ENCODE results near the gene CENPX. TPM values are rescaled to one million over a fixed set of nuclear protein-coding genes. Genes with fewer than 3 reads are reported as not detected.
A peak's percentile ranks its signal among the peaks of the same experiment; 100 is the strongest.

Gene CENPX
- polyA plus RNA-seq, 1 donor (not counting 4 experiments of a cell fraction or from before 2014, with no cell fraction given): 48.2 TPM

- H3K4me3 ChIP-seq (ENCODE audit: control insufficient read depth in 2 of 3, extremely low read depth in 1 of 3, insufficient read depth in 2 of 3, low read depth in 1 of 3, low read length in 3 of 3): no peak overlapping the region
- H2AFZ ChIP-seq (ENCODE audit: control insufficient read depth, low read length): peak overlapping the region; percentile 80
- H3K36me3 ChIP-seq (ENCODE audit: control insufficient read depth in 2 of 2, extremely low read depth in 1 of 2, insufficient read depth in 2 of 2, low read length in 2 of 2): no peaks in the 10 kb centered on the region
- FAIRE-seq: peak; percentile 70
- peak overlapping the region; percentile 60 for H3K9ac ChIP-seq (ENCODE audit: control insufficient read depth, extremely low read depth, insufficient read depth, low read length)
- peak overlapping the region; percentile 49 for H3K27ac ChIP-seq (ENCODE audit: control insufficient read depth, insufficient read depth, low read length)
- H4K20me1 ChIP-seq (ENCODE audit: control insufficient read depth, extremely low read depth, insufficient read depth, low read length): no peaks in the 10 kb centered on the region
- no peaks in the 10 kb centered on the region for H3K27me3 ChIP-seq (ENCODE audit: control insufficient read depth, extremely low read depth, insufficient read depth, low read length)
- TF ChIP-seq EZH2 (IDR thresholded peaks at IDR 0.05; ENCODE audit: low read length): no peak
- TF ChIP-seq, protein P1, sequence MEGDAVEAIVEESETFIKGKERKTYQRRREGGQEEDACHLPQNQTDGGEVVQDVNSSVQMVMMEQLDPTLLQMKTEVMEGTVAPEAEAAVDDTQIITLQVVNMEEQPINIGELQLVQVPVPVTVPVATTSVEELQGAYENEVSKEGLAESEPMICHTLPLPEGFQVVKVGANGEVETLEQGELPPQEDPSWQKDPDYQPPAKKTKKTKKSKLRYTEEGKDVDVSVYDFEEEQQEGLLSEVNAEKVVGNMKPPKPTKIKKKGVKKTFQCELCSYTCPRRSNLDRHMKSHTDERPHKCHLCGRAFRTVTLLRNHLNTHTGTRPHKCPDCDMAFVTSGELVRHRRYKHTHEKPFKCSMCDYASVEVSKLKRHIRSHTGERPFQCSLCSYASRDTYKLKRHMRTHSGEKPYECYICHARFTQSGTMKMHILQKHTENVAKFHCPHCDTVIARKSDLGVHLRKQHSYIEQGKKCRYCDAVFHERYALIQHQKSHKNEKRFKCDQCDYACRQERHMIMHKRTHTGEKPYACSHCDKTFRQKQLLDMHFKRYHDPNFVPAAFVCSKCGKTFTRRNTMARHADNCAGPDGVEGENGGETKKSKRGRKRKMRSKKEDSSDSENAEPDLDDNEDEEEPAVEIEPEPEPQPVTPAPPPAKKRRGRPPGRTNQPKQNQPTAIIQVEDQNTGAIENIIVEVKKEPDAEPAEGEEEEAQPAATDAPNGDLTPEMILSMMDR (optimal IDR thresholded peaks at IDR 0.05 in 1 of 3, IDR thresholded peaks at IDR 0.05 in 1 of 3, conservative IDR thresholded peaks at IDR 0.05 in 1 of 3; ENCODE audit: extremely low read depth in 1 of 3, insufficient read depth in 2 of 3, low read length in 3 of 3): no peak
- DNase-seq (ENCODE audit: low read depth, low spot score): peak; percentile 73
- no peaks in the 10 kb centered on the region for H3K79me2 ChIP-seq (ENCODE audit: control insufficient read depth, insufficient read depth, low read length)
- H3K4me1 ChIP-seq (ENCODE audit: control insufficient read depth, extremely low read depth, insufficient read depth, low read length): peaks cover 32% of the 10 kb centered on the region
- H3K9me3 ChIP-seq (ENCODE audit: control insufficient read depth, low read depth, low read length): no peaks in the 10 kb centered on the region
- dilution Hi-C loops (cut with MboI; ENCODE audit: extremely low pct_ligation_motif_present, low sequenced_read_pairs): no loop called here
- H3K4me2 ChIP-seq (ENCODE audit: control insufficient read depth, extremely low read depth, insufficient read depth, low read depth, low read length): peak overlapping the region; percentile 64
- peaks cover 2% of the 10 kb centered on the region for H3K9me1 ChIP-seq (ENCODE audit: control insufficient read depth, extremely low read depth, insufficient read depth, low read length)
Measured at GRCh38 chr17:82003411-82004381, 19.0 kb downstream of the CENPX start.

DNA sequence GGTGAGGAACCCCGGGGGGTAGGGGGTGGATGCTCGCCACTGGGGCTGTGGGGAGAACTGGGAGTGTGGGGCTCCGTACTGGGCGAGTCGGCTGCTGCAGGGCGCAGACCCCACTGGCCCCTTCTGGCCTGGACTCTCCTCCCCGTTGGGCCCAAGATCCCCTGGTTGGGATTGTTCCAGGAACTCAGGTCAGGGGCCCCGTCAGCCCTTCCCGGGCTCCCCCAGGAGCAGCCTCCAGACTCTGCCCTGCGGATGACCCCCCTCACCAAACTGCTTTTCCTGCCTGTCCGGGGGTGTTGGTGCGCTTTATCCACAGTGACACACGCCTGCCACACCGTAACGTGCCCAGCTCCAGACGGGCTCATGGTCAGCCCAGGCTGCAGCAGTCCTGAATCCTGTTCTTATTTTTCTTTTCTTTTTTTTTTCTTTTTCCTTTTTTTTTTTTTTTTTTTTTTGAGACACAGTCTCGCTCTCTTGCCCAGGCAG is 21.1 kb downstream of the CENPX start:
- H4K20me1 ChIP-seq (ENCODE audit: control insufficient read depth, extremely low read depth, insufficient read depth, low read length): no peaks in the 10 kb centered on the region
- no peak overlapping the region for H3K27ac ChIP-seq (ENCODE audit: control insufficient read depth, insufficient read depth, low read length)
- no peaks in the 10 kb centered on the region for H3K79me2 ChIP-seq (ENCODE audit: control insufficient read depth, insufficient read depth, low read length)
- H3K9me3 ChIP-seq (ENCODE audit: control insufficient read depth, low read depth, low read length): no peaks in the 10 kb centered on the region
- dilution Hi-C loops (cut with MboI; ENCODE audit: extremely low pct_ligation_motif_present, low sequenced_read_pairs): no loop called here
- H3K36me3 ChIP-seq (ENCODE audit: control insufficient read depth in 2 of 2, extremely low read depth in 1 of 2, insufficient read depth in 2 of 2, low read length in 2 of 2): no peaks in the 10 kb centered on the region
- peaks cover 28% of the 10 kb centered on the region for H3K4me1 ChIP-seq (ENCODE audit: control insufficient read depth, extremely low read depth, insufficient read depth, low read length)
- peaks cover 2% of the 10 kb centered on the region for H3K9me1 ChIP-seq (ENCODE audit: control insufficient read depth, extremely low read depth, insufficient read depth, low read length)
- H2AFZ ChIP-seq (ENCODE audit: control insufficient read depth, low read length): no peak overlapping the region
- no peak overlapping the region for H3K9ac ChIP-seq (ENCODE audit: control insufficient read depth, extremely low read depth, insufficient read depth, low read length)
- no peak overlapping the region for H3K4me2 ChIP-seq (ENCODE audit: control insufficient read depth, extremely low read depth, insufficient read depth, low read depth, low read length)
- no peaks in the 10 kb centered on the region for H3K27me3 ChIP-seq (ENCODE audit: control insufficient read depth, extremely low read depth, insufficient read depth, low read length)
- no peak for TF ChIP-seq EZH2 (IDR thresholded peaks at IDR 0.05; ENCODE audit: low read length)
- TF ChIP-seq, protein P1 (optimal IDR thresholded peaks at IDR 0.05 in 1 of 3, IDR thresholded peaks at IDR 0.05 in 1 of 3, conservative IDR thresholded peaks at IDR 0.05 in 1 of 3; ENCODE audit: extremely low read depth in 1 of 3, insufficient read depth in 2 of 3, low read length in 3 of 3): no peak
- FAIRE-seq (no peak), DNase-seq (ENCODE audit: low read depth, low spot score) (no peak)
- H3K4me3 ChIP-seq (ENCODE audit: control insufficient read depth in 2 of 3, extremely low read depth in 1 of 3, insufficient read depth in 2 of 3, low read depth in 1 of 3, low read length in 3 of 3): no peak overlapping the region
